GM23338 (cell line): ENCODE measurements around the gene C17orf100. TPM values are rescaled to one million over a fixed set of nuclear protein-coding genes. Genes with fewer than 3 reads are reported as not detected.

Experiments used
- ATAC-seq: fragments of 200-7000 bp; cut with Tn5 transposase; 3 replicates; pipeline ENCODE4 v1.9.1; 2020
- DNase-seq: peaks from one replicate; pipeline ENCODE4 v3.0.0-alpha.2; 2015; ENCODE audit warnings: low spot score
- H2AFZ ChIP-seq: fragments of 200-600 bp; sonication (generic); 2 replicates; pipeline ENCODE4 v1.8.0; 2016; ENCODE audit warnings: antibody characterized with exemption, mild to moderate bottlenecking, moderate library complexity
- H3F3A ChIP-seq: fragments of 200-600 bp; sonication (generic); replicated peaks from 2 replicates; pipeline ENCODE4 v1.8.0; 2017; ENCODE audit warnings: antibody characterized with exemption, mixed run types, low read depth
- H3K27ac ChIP-seq: fragments of 200-600 bp; sonication (generic); 2 replicates; pipeline ENCODE4 v1.6.1; 2016; ENCODE audit warnings: low read depth
- H3K27me3 ChIP-seq: fragments of 200-600 bp; sonication (generic); 2 replicates; pipeline ENCODE4 v1.8.0; 2016; ENCODE audit warnings: mild to moderate bottlenecking, mixed run types, moderate library complexity; ENCODE audit not compliant: insufficient read depth
- H3K36me3 ChIP-seq: fragments of 200-600 bp; sonication (generic); 2 replicates; pipeline ENCODE4 v1.8.0; 2016; ENCODE audit warnings: mild to moderate bottlenecking; ENCODE audit not compliant: insufficient read depth
- H3K4me1 ChIP-seq: fragments of 200-600 bp; sonication (generic); 2 replicates; pipeline ENCODE4 v1.8.0; 2016; ENCODE audit warnings: mild to moderate bottlenecking, moderate library complexity; ENCODE audit not compliant: insufficient read depth
- H3K4me2 ChIP-seq: fragments of 200-600 bp; sonication (generic); 2 replicates; pipeline ENCODE4 v1.7.1; 2017; ENCODE audit warnings: mixed run types
- H3K4me3 ChIP-seq: fragments of 200-600 bp; sonication (generic); 2 replicates; pipeline ENCODE4 v1.6.1; 2016; ENCODE audit warnings: mixed run types
- H3K79me2 ChIP-seq: fragments of 200-600 bp; sonication (generic); replicated peaks from 2 replicates; pipeline ENCODE4 v1.8.0; 2017; ENCODE audit warnings: mild to moderate bottlenecking; ENCODE audit not compliant: insufficient read depth
- H3K9me2 ChIP-seq: fragments of 200-600 bp; sonication (generic); 2 replicates; pipeline ENCODE4 v1.8.0; 2017; ENCODE audit not compliant: insufficient read depth
- H4K20me1 ChIP-seq: fragments of 200-600 bp; sonication (generic); replicated peaks from 2 replicates; pipeline ENCODE4 v1.8.0; 2017; ENCODE audit warnings: mild to moderate bottlenecking; ENCODE audit not compliant: insufficient read depth
- H3K27ac Mint-ChIP-seq: 2 replicates; pipeline ENCODE4 v1.8.0; 2020; ENCODE audit warnings: inconsistent platforms, mild to moderate bottlenecking, moderate library complexity, mixed read lengths
- H3K27me3 Mint-ChIP-seq: 3 replicates; pipeline ENCODE4 v1.8.0; 2022; ENCODE audit warnings: low read depth, mild to moderate bottlenecking, moderate library complexity, mixed read lengths, inconsistent platforms; ENCODE audit not compliant: insufficient read depth, poor library complexity
- H3K36me3 Mint-ChIP-seq: 3 replicates; pipeline ENCODE4 v1.8.0; 2021; ENCODE audit warnings: low read depth, mild to moderate bottlenecking, inconsistent platforms, moderate library complexity, mixed read lengths
- H3K4me1 Mint-ChIP-seq: 3 replicates; pipeline ENCODE4 v1.8.0; 2020; ENCODE audit warnings: mild to moderate bottlenecking, inconsistent platforms, mixed read lengths
- H3K4me3 Mint-ChIP-seq: 3 replicates; pipeline ENCODE4 v1.8.0; 2021; ENCODE audit warnings: moderate library complexity, mild to moderate bottlenecking, inconsistent platforms, mixed read lengths
- H3K9me3 Mint-ChIP-seq: 3 replicates; pipeline ENCODE4 v1.8.0; 2020; ENCODE audit warnings: moderate library complexity, mild to moderate bottlenecking, inconsistent platforms, mixed read lengths
- CREB1 ChIP-seq: fragments of 250-450 bp; sonication (Bioruptor Pico); IDR thresholded peaks from 2 replicates; pipeline ENCODE4 v1.5.0; 2020; ENCODE audit warnings: low read depth, mild to moderate bottlenecking, moderate library complexity
- EZH2phosphoT487 ChIP-seq: fragments of 200-600 bp; sonication (generic); IDR thresholded peaks from one replicate; pipeline ENCODE4 v1.8.1; 2018; ENCODE audit warnings: antibody characterized with exemption; ENCODE audit not compliant: unreplicated experiment
- JUNB ChIP-seq: IDR thresholded peaks from one replicate; pipeline ENCODE4 v1.6.1; 2016; ENCODE audit warnings: antibody characterized with exemption; ENCODE audit not compliant: unreplicated experiment
- REST ChIP-seq: IDR thresholded peaks from one replicate; pipeline ENCODE4 v1.6.1; 2018; ENCODE audit warnings: antibody characterized with exemption; ENCODE audit not compliant: unreplicated experiment
- ZNF114 ChIP-seq: fragments of 250-450 bp; sonication (Bioruptor Pico); IDR thresholded peaks from 2 replicates; pipeline ENCODE4 v1.5.0; 2020; ENCODE audit warnings: mild to moderate bottlenecking, moderate library complexity
- ZNF462 ChIP-seq: fragments of 250-450 bp; sonication (Bioruptor Pico); IDR thresholded peaks from 2 replicates; pipeline ENCODE4 v1.5.0; 2020; ENCODE audit warnings: mild to moderate bottlenecking, moderate library complexity
- polyA plus RNA-seq: library from polyadenylated mRNA; unstranded; fragments of >200 nt; fragmentation: Nextera tagmentation; extraction: Ambion mirVana; gene quantifications from 2 replicates; pipeline ENCODE4 v1.2.1, GENCODE V29; 2016
- total RNA-seq: library from RNA; depleted of rRNA; stranded (reverse); fragments of >200 nt; shearing (Covaris generic); gene quantifications from 2 replicates; pipeline ENCODE4 v1.2.3, GENCODE V29; 2014
- TF ChIP-seq, protein P1 (sequence below): IDR thresholded peaks from 2 replicates; pipeline ENCODE4 v1.6.1; 2016; ENCODE audit warnings: antibody characterized with exemption

C17orf100 gene
- total and polyA plus RNA-seq, 2 experiments from 2014 or later = 2.7 to 3.9 TPM

GRCh38 chr17:6676802-6677157 is 25.2 kb downstream of the C17orf100 start (continued):
- TF ChIP-seq, protein P1, sequence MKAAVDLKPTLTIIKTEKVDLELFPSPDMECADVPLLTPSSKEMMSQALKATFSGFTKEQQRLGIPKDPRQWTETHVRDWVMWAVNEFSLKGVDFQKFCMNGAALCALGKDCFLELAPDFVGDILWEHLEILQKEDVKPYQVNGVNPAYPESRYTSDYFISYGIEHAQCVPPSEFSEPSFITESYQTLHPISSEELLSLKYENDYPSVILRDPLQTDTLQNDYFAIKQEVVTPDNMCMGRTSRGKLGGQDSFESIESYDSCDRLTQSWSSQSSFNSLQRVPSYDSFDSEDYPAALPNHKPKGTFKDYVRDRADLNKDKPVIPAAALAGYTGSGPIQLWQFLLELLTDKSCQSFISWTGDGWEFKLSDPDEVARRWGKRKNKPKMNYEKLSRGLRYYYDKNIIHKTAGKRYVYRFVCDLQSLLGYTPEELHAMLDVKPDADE = no peak
- no peak for TF ChIP-seq CREB1 (CRISPR knock-in tag)
- no peak for TF ChIP-seq REST
- TF ChIP-seq ZNF114 (CRISPR knock-in tag) = no peak

- Mint-ChIP-seq H3K9me3 (no peaks in the 10 kb centered on the region), H3K4me1 (peaks cover 2% of the 10 kb centered on the region; the same call in 1 of the 3 replicates), H3K27me3 (no peaks in the 10 kb centered on the region), H3K27ac (no peak overlapping the region), H3K36me3 (no peaks in the 10 kb centered on the region), H3K4me3 (no peak overlapping the region)
- Histone ChIP-seq H4K20me1 (no peaks in the 10 kb centered on the region), H3K4me2 (no peak overlapping the region), H3K27ac (no peak overlapping the region), H3F3A (no peaks in the 10 kb centered on the region), H3K9me2 (no peaks in the 10 kb centered on the region), H3K4me3 (no peak overlapping the region), H3K27me3 (no peaks in the 10 kb centered on the region), H3K4me1 (no peaks in the 10 kb centered on the region; the same call in 1 of the 2 replicates), H3K36me3 (no peaks in the 10 kb centered on the region), H2AFZ (no peak overlapping the region), H3K79me2 (no peaks in the 10 kb centered on the region)
- ATAC-seq (peak; percentile 55), DNase-seq (no peak)
- TF ChIP-seq ZNF462 (CRISPR knock-in tag) (no peak), CREB1 (CRISPR knock-in tag) (no peak), REST (no peak), ZNF114 (CRISPR knock-in tag) (no peak), JUNB (no peak), EZH2phosphoT487 (no peak)
- TF ChIP-seq, protein P1 = no peak
These were observed 25.7 kb downstream of the C17orf100 start for GRCh38 chr17:6677158-6677831.
